ENCODE data around the gene NXPH3.

The NXPH3 gene

GRCh38 chr17:49590874-49591273 lies 15.2 kb downstream of the NXPH3 start:
- no peak for DNase-seq (ENCODE audit: low read depth in 2 of 3, low spot score in 1 of 3)

DNA sequence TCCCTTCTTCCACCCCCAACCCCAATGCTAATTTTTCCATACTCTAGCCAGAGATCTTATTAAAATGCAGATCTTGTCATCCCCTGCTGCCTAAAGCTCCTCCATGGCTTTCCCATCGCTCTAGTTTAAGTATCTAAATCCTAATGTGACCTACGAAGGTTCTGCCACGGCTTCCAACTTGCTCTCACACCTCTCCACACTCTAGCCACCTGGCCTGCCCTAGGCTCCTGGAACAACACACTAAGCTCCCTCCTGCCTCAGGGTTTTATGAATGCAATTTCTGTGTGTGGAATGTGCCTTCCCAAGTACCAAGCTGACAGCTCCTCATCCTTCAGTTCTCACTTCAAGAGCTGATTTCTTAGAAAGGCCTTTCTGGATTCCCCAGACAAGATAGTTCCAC lies 16.6 kb downstream of the NXPH3 start:
- no peak for DNase-seq (ENCODE audit: low read depth in 2 of 3, low spot score in 1 of 3)

GRCh38 chr17:49595328-49595727 lies 19.7 kb downstream of the NXPH3 start:
- no peak for DNase-seq (ENCODE audit: low read depth in 2 of 3, low spot score in 1 of 3)

DNA sequence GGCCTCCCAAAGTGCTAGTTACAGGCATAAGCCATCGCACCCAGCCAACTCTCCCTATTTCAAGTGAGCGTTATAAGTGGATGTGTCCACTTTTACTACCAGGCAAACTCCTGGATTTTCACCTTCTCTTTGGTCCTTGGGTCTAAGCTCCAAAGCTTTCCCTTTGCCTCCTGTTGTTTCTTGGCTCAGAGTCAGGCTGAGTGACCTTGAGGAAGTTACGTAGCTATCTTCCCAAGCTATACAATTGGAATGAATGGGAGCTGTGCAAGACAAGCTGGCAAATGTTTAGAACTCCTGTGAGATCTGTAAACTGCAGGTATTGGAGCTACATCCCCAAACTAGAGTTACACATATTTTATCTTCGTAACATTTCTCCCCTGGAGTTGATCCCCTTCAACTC lies 20.3 kb downstream of the NXPH3 start:
- no peak for DNase-seq (ENCODE audit: low read depth in 2 of 3, low spot score in 1 of 3)

DNA sequence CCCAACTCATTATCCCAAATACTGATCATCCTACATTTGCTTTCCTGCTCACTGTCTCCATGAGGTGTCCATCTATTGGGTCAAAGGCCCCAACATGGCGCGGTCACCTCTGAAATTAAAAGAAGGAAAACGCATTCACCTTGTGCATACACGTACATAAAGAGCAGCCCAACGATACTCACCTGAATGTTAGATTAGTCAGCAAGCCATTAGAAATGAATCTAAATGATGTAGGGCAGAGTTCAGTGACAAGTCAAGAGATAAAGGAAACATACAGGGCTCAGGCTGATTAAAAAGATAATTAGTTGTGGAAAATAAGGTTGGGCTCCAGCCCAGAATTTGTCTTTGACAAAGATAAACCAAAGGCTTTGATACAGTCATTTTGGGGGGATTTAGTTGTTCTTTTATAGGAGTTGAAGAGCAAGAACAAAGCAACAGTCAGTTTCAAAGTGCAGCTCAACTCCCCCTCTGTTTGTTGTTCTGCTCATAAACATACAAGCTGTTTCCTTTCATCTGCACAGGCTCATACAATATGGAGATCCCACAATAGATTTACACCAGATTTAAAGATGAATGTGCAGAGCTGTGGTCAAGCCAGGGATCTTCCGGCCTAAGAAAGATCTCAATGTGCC lies 21.1 kb downstream of the NXPH3 start:
- DNase-seq (ENCODE audit: low read depth in 2 of 3, low spot score in 1 of 3): no peak

DNA sequence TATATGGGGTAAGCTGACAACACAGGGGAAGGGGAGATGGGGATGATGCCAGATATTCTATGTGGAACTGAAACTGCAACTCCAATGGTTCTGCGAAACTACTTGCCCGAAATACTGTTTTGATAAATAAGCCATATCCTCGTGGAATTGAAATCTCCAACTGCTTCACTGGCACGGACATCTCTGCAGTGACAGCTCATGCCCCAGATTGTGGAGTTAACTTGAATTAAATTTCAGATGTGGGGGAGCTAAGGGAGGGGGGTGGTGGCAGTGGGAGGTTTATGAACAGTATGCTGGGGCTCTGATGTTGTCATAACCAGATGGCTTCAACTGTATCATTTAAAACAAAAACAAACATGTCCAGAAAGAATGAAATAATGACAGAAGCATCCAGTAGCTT lies 21.8 kb downstream of the NXPH3 start:
- no peak for DNase-seq (ENCODE audit: low read depth in 2 of 3, low spot score in 1 of 3)

- no peak for DNase-seq (ENCODE audit: low read depth in 2 of 3, low spot score in 1 of 3)
Observed at GRCh38 chr17:49597928-49598655, 22.4 kb downstream of the NXPH3 start.

DNA sequence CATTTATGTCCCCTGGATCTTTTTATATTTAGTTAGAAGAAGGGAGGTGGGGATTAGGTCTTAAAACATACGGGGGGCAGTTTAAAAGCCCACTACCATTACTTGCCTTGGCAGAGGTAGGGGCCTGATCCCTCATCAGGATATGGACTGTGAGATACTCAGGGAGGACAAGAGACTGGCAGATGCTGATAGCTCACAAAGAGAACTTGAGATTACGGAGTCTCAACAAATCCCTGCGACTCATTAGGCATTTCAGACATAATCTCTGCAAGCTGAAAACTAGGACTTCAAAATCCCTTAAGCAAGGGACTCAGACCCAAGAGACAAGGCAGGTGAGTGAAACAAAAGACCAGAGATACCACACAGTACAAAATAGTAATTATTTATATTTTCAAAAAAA lies 23.2 kb downstream of the NXPH3 start:
- no peak for DNase-seq (ENCODE audit: low read depth in 2 of 3, low spot score in 1 of 3)

DNA sequence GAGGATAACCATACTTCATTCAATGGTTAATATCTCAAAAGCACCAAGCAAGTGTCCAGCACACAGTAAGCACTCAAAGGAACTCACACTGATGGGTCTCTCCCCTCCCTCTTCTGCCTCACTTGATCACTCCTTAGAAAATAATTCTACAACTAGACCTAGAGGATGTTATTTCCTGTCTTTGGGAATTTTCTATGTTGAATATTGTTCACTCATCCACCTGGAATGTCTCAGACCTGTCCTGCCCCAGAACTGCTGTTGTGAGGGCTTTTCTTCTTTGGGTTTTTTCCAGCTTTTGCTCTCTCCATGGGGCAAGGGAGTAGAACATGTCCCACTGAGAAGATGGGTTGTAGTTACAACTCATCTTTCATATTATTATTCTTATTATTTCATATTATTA lies 25.3 kb downstream of the NXPH3 start:
- DNase-seq (ENCODE audit: low read depth in 2 of 3, low spot score in 1 of 3): no peak

DNA sequence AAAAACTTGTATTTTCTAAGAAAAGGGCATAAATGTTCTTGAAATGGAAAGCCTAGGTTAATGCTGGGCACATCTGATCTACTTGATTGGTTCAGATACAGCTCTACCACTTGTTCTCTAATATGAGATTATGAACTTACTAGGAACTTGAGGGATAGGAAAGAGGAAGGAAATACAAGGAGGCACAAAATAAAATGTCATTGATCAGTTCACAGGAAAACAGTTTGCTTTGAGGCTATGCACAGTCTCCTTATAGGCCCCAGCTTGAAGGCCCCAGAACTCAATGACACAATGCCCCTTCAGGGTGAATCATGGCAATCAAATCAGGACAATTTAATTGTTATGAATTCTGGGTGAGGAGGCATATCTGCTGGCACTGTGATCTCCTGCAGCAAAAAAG lies 27.1 kb downstream of the NXPH3 start:
- DNase-seq (ENCODE audit: low read depth in 2 of 3, low spot score in 1 of 3): no peak

DNA sequence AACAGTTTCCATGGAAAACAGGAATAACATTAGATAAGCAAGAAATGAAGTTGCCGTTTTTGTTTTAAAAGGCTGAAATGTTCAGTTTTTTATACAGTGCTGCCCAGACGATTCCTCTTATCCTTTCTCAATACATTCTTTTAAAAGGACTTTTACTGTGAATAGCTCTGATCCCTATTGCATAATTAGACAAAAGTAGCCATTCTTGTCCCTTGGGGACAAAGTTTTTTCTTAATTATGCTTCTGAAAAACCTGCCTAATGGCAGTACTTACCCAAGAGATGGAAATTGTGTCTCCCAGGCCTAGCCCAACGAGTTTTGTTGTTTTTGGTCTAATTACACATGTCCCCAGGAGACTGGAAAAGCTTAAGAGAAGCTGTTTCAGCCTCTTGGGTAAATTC lies 27.6 kb downstream of the NXPH3 start:
- no peak for DNase-seq (ENCODE audit: low read depth in 2 of 3, low spot score in 1 of 3)

DNA sequence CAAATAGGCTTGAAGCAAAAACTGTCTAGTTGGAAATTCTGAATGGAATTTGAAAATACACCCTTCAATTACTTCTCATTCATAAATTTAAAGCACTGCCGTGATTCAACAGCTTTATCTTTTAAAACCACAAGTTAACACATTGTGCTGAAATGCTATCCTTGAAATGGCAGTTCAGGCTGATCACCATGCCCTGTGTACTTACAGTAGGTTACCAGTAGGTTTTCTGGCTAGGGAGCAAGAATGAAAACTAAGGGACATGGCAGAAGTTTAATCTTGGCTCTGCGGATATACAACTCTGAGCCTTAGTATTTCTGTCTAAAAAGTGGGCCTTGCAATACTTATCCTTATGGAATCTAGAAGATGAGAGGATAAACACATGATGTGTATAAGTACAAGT lies 28.0 kb downstream of the NXPH3 start:
- no peak for DNase-seq (ENCODE audit: low read depth in 2 of 3, low spot score in 1 of 3)

DNA sequence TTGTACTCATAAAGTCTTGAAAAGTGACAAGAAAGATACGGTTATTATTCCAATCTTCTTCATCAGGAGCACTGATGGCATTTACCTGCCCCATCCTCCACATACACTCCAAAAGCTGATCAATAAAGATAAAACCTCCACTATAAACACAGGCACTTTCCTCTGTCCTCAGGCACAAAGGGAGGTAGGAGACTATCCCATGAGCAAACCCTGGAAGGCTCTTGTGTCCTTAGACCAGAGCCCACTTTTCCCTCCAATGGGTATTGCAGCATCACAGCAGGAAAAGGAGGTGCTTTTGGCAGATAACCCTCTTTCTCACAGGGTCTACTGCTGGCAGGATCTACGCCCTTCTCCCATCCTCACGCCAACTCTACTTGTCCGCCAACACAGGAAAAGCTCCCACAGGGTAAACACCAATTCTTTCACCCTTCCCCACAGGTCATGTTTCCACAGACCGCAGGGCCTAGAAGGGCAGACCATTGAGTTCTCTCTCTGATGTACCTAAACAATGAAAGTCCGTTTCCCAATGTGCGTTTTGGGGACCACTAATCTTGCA lies 28.7 kb downstream of the NXPH3 start:
- no peak for DNase-seq (ENCODE audit: low read depth in 2 of 3, low spot score in 1 of 3)

DNA sequence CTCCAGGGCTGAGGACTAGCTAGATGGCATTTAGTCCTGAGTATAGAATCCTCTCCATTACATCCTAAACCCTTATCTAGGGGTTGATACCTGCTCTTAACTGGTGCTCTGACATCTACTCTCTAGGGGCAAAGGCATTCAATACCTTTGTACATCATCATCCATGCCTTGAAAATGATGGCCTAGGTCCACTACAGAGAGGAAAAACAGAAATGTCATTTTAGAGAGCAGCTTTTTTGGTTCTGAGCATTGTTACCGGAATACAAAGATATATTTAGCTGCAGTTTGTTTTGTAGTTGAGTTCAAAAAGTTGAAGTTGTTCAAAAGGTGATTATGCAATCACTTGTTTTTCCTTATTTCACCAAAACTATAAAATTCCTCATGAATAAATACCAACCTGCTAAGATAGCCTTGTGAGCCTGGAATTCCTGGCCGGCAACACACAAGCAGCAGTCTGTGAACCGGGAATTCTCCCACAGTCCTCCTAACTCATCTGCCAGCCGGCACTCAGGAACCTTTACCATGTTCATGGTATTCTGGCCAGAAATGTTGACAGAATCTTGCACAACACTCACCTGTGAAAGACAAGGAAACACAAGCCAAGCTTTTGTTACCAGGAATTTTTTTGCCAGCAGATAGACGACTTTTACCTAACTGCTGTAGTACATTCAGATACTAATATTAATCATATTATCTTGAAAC lies 35.4 kb downstream of the NXPH3 start:
- DNase-seq (ENCODE audit: low read depth in 2 of 3, low spot score in 1 of 3): no peak

DNA sequence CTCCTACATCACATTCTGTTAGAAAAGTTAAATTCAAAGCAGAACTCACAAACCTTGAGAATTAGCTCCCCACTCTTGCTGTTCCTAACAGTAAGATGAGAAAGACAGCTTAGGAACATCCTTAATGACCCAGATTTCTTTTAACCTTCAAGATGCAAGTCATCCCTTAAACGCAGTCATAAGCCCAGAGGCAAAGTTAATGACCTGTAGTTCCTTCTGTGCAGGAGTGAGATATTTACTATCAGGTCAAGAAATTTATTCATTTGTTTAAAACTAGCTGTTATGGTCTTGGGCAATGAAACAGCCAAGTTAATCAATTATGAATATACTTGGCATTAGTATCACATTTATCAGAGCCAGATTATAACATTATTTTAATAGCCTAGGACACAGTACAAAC lies 37.1 kb downstream of the NXPH3 start:
- DNase-seq (ENCODE audit: low read depth in 2 of 3, low spot score in 1 of 3): no peak

- DNase-seq (ENCODE audit: low read depth in 2 of 3, low spot score in 1 of 3): no peak
Observed at GRCh38 chr17:49613182-49613800, 37.6 kb downstream of the NXPH3 start.

- no peak for DNase-seq (ENCODE audit: low read depth in 2 of 3, low spot score in 1 of 3)
Observed at GRCh38 chr17:49616086-49616485, 40.4 kb downstream of the NXPH3 start.

GRCh38 chr17:49616601-49617131 lies 41.0 kb downstream of the NXPH3 start:
- DNase-seq (ENCODE audit: low read depth in 2 of 3, low spot score in 1 of 3): no peak

GRCh38 chr17:49618028-49618611 lies 42.4 kb downstream of the NXPH3 start:
- DNase-seq (ENCODE audit: low read depth in 2 of 3, low spot score in 1 of 3): no peak

DNA sequence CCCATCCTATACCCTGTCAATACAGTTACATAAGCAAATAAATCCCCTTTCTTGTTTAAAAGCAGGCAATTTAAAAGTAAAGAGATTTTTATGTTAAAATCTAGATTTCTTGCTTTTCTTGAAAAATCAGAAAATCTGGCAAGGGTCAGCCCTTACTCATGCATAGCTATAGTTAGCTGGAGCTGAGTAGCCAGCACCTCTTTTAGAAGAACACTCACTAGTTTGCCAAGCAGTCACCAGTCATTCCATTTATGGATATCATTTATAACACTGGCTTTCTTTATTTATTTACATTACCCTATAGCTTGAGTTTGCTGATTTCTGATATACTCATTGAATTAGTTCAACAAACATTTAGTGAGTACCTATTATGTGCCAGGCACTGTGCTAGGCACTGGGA lies 45.7 kb downstream of the NXPH3 start:
- no peak for DNase-seq (ENCODE audit: low read depth in 2 of 3, low spot score in 1 of 3)

GRCh38 chr17:49621946-49622529 lies 46.4 kb downstream of the NXPH3 start:
- no peak for DNase-seq (ENCODE audit: low read depth in 2 of 3, low spot score in 1 of 3)

All from stimulated activated CD4-positive, alpha-beta T cell treated with anti-CD3 and anti-CD28 coated beads, Interleukin-12 subunit alpha, Interleukin-12 subunit beta, amount 100 ng/mL, for 48 hours (primary cell).